ENCODE data around the gene CSAD.

GRCh38 chr12:53147181-53147580 lies 33.5 kb downstream of the CSAD start:
- TF ChIP-seq CTCF (IDR thresholded peaks at IDR 0.05) (no peak), POLR2A (IDR thresholded peaks at IDR 0.05) (no peak)

Data from right lobe of liver (tissue), 4 donors.